Liver (tissue), 9 donors: Measurements from ENCODE around the gene PSD. TPM values are rescaled to one million over a fixed set of nuclear protein-coding genes. Genes with fewer than 3 reads are reported as not detected.

ENCODE experiments used
- DNase-seq: peaks from one replicate; pipeline ENCODE4 v3.0.0-alpha.2; 2017; ENCODE audit warnings: low spot score
- H3K27ac ChIP-seq, 2 donors: one replicate each; pipeline ENCODE4 v1.7.0; 2013; ENCODE audit warnings: inconsistent platforms in 2 of 2, low read length in 2 of 2, control low read depth in 1 of 2, low read depth in 1 of 2, mild to moderate bottlenecking in 1 of 2
- H3K27me3 ChIP-seq, 4 donors: one replicate each; pipeline versions ENCODE4 v1.6.1 to v1.7.0; 2013; ENCODE audit warnings: low read length in 3 of 4, inconsistent platforms in 1 of 4, mild to moderate bottlenecking in 1 of 4, moderate library complexity in 1 of 4; ENCODE audit not compliant: control insufficient read depth in 4 of 4, insufficient read depth in 4 of 4
- H3K36me3 ChIP-seq, 4 donors: one replicate each; pipeline versions ENCODE4 v1.6.1 to v1.7.0; 2013; ENCODE audit warnings: low read length in 3 of 4, mild to moderate bottlenecking in 3 of 4, low read depth in 1 of 4, moderate library complexity in 1 of 4; ENCODE audit not compliant: control insufficient read depth in 4 of 4, insufficient read depth in 3 of 4
- H3K4me1 ChIP-seq, 4 donors: one replicate each; pipeline versions ENCODE4 v1.6.1 to v1.7.0; 2013; ENCODE audit warnings: low read length in 3 of 4, mild to moderate bottlenecking in 3 of 4, moderate library complexity in 1 of 4; ENCODE audit not compliant: control insufficient read depth in 4 of 4, insufficient read depth in 4 of 4
- H3K4me3 ChIP-seq, 3 donors: one replicate each; pipeline versions ENCODE4 v1.6.1 to v1.7.0; 2013; ENCODE audit warnings: low read length in 3 of 3, control low read depth in 1 of 3, low read depth in 1 of 3, mild to moderate bottlenecking in 1 of 3
- H3K9ac ChIP-seq, 2 donors: one replicate each; pipeline ENCODE4 v1.7.0; 2013; ENCODE audit warnings: low read length in 2 of 2, mild to moderate bottlenecking in 2 of 2, moderate library complexity in 2 of 2, control low read depth in 1 of 2, low read depth in 1 of 2
- H3K9me3 ChIP-seq, 4 donors: one replicate each; pipeline versions ENCODE4 v1.6.1 to v1.7.0; 2013; ENCODE audit warnings: low read length in 3 of 4; ENCODE audit not compliant: control insufficient read depth in 4 of 4
- ATF3 ChIP-seq: IDR thresholded peaks from 2 replicates; pipeline ENCODE4 v1.6.1; 2016; ENCODE audit warnings: antibody characterized with exemption
- CTCF ChIP-seq: fragments of 150-350 bp; IDR thresholded peaks from 2 replicates; pipeline ENCODE4 v1.5.1; 2017; ENCODE audit warnings: improper control_type of control experiment, low read depth, low read length; ENCODE audit not compliant: missing input control
- EGR1 ChIP-seq, 2 donors: IDR thresholded peaks; 2 replicates each; pipeline ENCODE4 v1.6.1; 2016 to 2018; ENCODE audit warnings: antibody characterized with exemption in 2 of 2, low read depth in 2 of 2
- FOXA1 ChIP-seq: IDR thresholded peaks from 2 replicates; pipeline ENCODE4 v1.6.1; 2016; ENCODE audit warnings: antibody characterized with exemption
- FOXA2 ChIP-seq: IDR thresholded peaks from 2 replicates; pipeline ENCODE4 v1.6.1; 2016; ENCODE audit warnings: antibody characterized with exemption
- GABPA ChIP-seq, 2 donors: IDR thresholded peaks in 1 of 2; conservative IDR thresholded peaks in 1 of 2; 2 replicates each; pipeline ENCODE4 v1.6.1; 2016; ENCODE audit warnings: antibody characterized with exemption in 2 of 2, mild to moderate bottlenecking in 1 of 2, moderate library complexity in 1 of 2
- HNF4A ChIP-seq, 2 donors: conservative IDR thresholded peaks; 2 replicates each; pipeline ENCODE4 v1.6.1; 2016; ENCODE audit warnings: antibody characterized with exemption in 2 of 2, mild to moderate bottlenecking in 2 of 2
- HNF4G ChIP-seq: IDR thresholded peaks from 2 replicates; pipeline ENCODE4 v1.6.1; 2016; ENCODE audit warnings: antibody characterized with exemption
- JUND ChIP-seq, 2 donors: IDR thresholded peaks; 2 replicates each; pipeline ENCODE4 v1.6.1; 2016; ENCODE audit warnings: antibody characterized with exemption in 2 of 2
- MAX ChIP-seq: IDR thresholded peaks from 2 replicates; pipeline ENCODE4 v1.6.1; 2016; ENCODE audit warnings: antibody characterized with exemption
- NR2F2 ChIP-seq: IDR thresholded peaks from 2 replicates; pipeline ENCODE4 v1.6.1; 2016; ENCODE audit warnings: antibody characterized with exemption
- RAD21 ChIP-seq, 2 donors: IDR thresholded peaks; 2 replicates each; pipeline ENCODE4 v1.6.1; 2016; ENCODE audit warnings: antibody characterized with exemption in 2 of 2, mild to moderate bottlenecking in 2 of 2
- REST ChIP-seq: IDR thresholded peaks from 2 replicates; pipeline ENCODE4 v1.6.1; 2016; ENCODE audit warnings: antibody characterized with exemption, mild to moderate bottlenecking
- RXRA ChIP-seq, 2 donors: IDR thresholded peaks; 2 replicates each; pipeline ENCODE4 v1.6.1; 2017 to 2018; ENCODE audit warnings: antibody characterized with exemption in 2 of 2, mild to moderate bottlenecking in 1 of 2
- SP1 ChIP-seq: IDR thresholded peaks from 2 replicates; pipeline ENCODE4 v1.6.1; 2018; ENCODE audit warnings: antibody characterized with exemption, mild to moderate bottlenecking
- TAF1 ChIP-seq: conservative IDR thresholded peaks from 2 replicates; pipeline ENCODE4 v1.6.1; 2016; ENCODE audit warnings: antibody characterized with exemption, mild to moderate bottlenecking
- YY1 ChIP-seq: IDR thresholded peaks from 2 replicates; pipeline ENCODE4 v1.6.1; 2016; ENCODE audit warnings: antibody characterized with exemption, mild to moderate bottlenecking
- ZBTB33 ChIP-seq: IDR thresholded peaks from 2 replicates; pipeline ENCODE4 v1.6.1; 2016; ENCODE audit warnings: antibody characterized with exemption
- WGBS: extraction: QIAGEN DNeasy Blood & Tissue Kit; methylation state at CpG from one replicate; pipeline ENCODE4 v1.1.7; 2013; 5-methylcytosine and 5-hydroxymethylcytosine counted together
- polyA plus RNA-seq, 2 donors: library from polyadenylated mRNA; stranded (reverse) in 1 of 2; unstranded in 1 of 2; fragments of 200-250 nt in 1 of 2; fragments of >200 nt in 1 of 2; fragmentation: Nextera tagmentation in 1 of 2; extraction: Ambion mirVana in 1 of 2; gene quantifications; one replicate each; pipeline versions ENCODE4 v1.2.1 to v1.2.3, GENCODE V29; 2013 to 2015
- total RNA-seq, 2 donors: library from RNA; depleted of rRNA; stranded (reverse); fragments of >200 nt; gene quantifications; one replicate each; pipeline ENCODE4 v1.2.3, GENCODE V29; 2014
- donor health status: healthy.
- donor health status: healthy.
- donor health status: healthy.
- donor health status: healthy.
- donor health status: healthy.

Gene PSD
- total and polyA plus RNA-seq, 4 donors: 0.56 to 1.3 (median 0.71) TPM

- Histone ChIP-seq H3K9ac (peak overlapping the region; percentile 33 to 80), H3K36me3 (no peaks in the 10 kb centered on the region), H3K27ac (peak overlapping the region in 1 of 2 donors; percentile 28), H3K4me3 (peak overlapping the region; percentile 34 to 70 (median 48)), H3K27me3 (no peaks in the 10 kb centered on the region), H3K4me1 (peaks cover 8 to 32% (median 24%) of the 10 kb centered on the region in 4 donors), H3K9me3 (no peaks in the 10 kb centered on the region)
- TF ChIP-seq REST (peak; percentile 90), EGR1 (IDR thresholded peaks at IDR 0.05; ENCODE audit: low read depth in 2 of 2) (peak; percentile 65 to 74), ZBTB33 (no peak), GABPA (IDR thresholded peaks at IDR 0.05 in 1 of 2, conservative IDR thresholded peaks at IDR 0.05 in 1 of 2) (peak in 1 of 2 donors; percentile 62), HNF4A (conservative IDR thresholded peaks at IDR 0.05) (no peak), SP1 (peak; percentile 50), RXRA (IDR thresholded peaks at IDR 0.05) (no peak), YY1 (peak; percentile 100), TAF1 (no peak), RAD21 (IDR thresholded peaks at IDR 0.05) (peak in 1 of 2 donors; percentile 19), ATF3 (no peak), CTCF (no peak), FOXA2 (no peak), JUND (IDR thresholded peaks at IDR 0.05) (no peak), NR2F2 (no peak), MAX (no peak), HNF4G (no peak), FOXA1 (no peak)
- WGBS: 3% methylated on average over 54 of the region's 54 CpGs
- DNase-seq: peak; percentile 91
Observed at GRCh38 chr10:102461187-102462054, 42.8 kb upstream of the PSD start.
